Hepatocyte (in vitro differentiated cells): Measurements from ENCODE around the gene GON4L. TPM values are rescaled to one million over a fixed set of nuclear protein-coding genes. Genes with fewer than 3 reads are reported as not detected.

ENCODE experiments used
- DNase-seq: peaks from one replicate; pipeline ENCODE4 v3.0.0-alpha.2; 2016; ENCODE audit warnings: low spot score
- H2AFZ ChIP-seq: fragments of 200-600 bp; sonication (generic); 2 replicates; pipeline ENCODE4 v1.6.0; 2016; ENCODE audit warnings: antibody characterized with exemption, mild to moderate bottlenecking
- H3K27ac ChIP-seq: fragments of 200-600 bp; sonication (generic); 2 replicates; pipeline ENCODE4 v1.5.1; 2016; ENCODE audit warnings: mild to moderate bottlenecking
- H3K27me3 ChIP-seq: fragments of 200-600 bp; sonication (generic); 2 replicates; pipeline ENCODE4 v1.6.1; 2016
- H3K36me3 ChIP-seq: fragments of 200-600 bp; sonication (generic); replicated peaks from 2 replicates; pipeline ENCODE4 v1.5.1; 2016; ENCODE audit warnings: low read depth; ENCODE audit not compliant: insufficient read depth
- H3K4me1 ChIP-seq: fragments of 200-600 bp; sonication (generic); 2 replicates; pipeline ENCODE4 v1.5.1; 2016; ENCODE audit warnings: mild to moderate bottlenecking, moderate library complexity; ENCODE audit not compliant: insufficient read depth
- H3K4me2 ChIP-seq: fragments of 200-600 bp; sonication (generic); 2 replicates; pipeline ENCODE4 v1.6.0; 2016
- H3K4me3 ChIP-seq: fragments of 200-600 bp; sonication (generic); 2 replicates; pipeline ENCODE4 v1.5.1; 2016; ENCODE audit warnings: mild to moderate bottlenecking
- H3K79me2 ChIP-seq: fragments of 200-600 bp; sonication (generic); 2 replicates; pipeline ENCODE4 v1.6.0; 2017; ENCODE audit warnings: mild to moderate bottlenecking
- H3K9me2 ChIP-seq: fragments of 200-600 bp; sonication (generic); replicated peaks from 2 replicates; pipeline ENCODE4 v1.6.0; 2017; ENCODE audit warnings: mild to moderate bottlenecking; ENCODE audit not compliant: insufficient read depth
- H3K9me3 ChIP-seq: fragments of 200-600 bp; sonication (generic); 2 replicates; pipeline ENCODE4 v1.5.1; 2016; ENCODE audit warnings: low read depth, mild to moderate bottlenecking
- H4K20me1 ChIP-seq: fragments of 200-600 bp; sonication (generic); 2 replicates; pipeline ENCODE4 v1.6.0; 2016; ENCODE audit warnings: mild to moderate bottlenecking; ENCODE audit not compliant: insufficient read depth, poor library complexity, severe bottlenecking
- EZH2 ChIP-seq: fragments of 200-600 bp; sonication (generic); IDR thresholded peaks from 2 replicates; pipeline ENCODE4 v1.6.1; 2016; ENCODE audit warnings: antibody characterized with exemption, mild to moderate bottlenecking, borderline replicate concordance
- EZH2phosphoT487 ChIP-seq: fragments of 200-600 bp; sonication (generic); IDR thresholded peaks from one replicate; pipeline ENCODE4 v1.6.1; 2018; ENCODE audit warnings: antibody characterized with exemption, mild to moderate bottlenecking, low read depth, moderate library complexity; ENCODE audit not compliant: unreplicated experiment, severe bottlenecking
- WGBS: methylation state at CpG from one replicate; pipeline ENCODE4 v1.1.6; 2016; ENCODE audit warnings: low lambda C conversion rate; ENCODE audit errors: missing lambda C conversion rate; 5-methylcytosine and 5-hydroxymethylcytosine counted together
- polyA plus RNA-seq: library from polyadenylated mRNA; unstranded; fragments of >200 nt; fragmentation: Nextera tagmentation; extraction: Ambion mirVana; gene quantifications from 2 replicates; pipeline ENCODE4 v1.2.1, GENCODE V29; 2016
- total RNA-seq: library from RNA; depleted of rRNA; stranded (reverse); fragments of >200 nt; gene quantifications from 2 replicates; pipeline ENCODE4 v1.2.3, GENCODE V29; 2014
- TF ChIP-seq, protein P1 (sequence below): fragments of 200-600 bp; sonication (generic); IDR thresholded peaks from 2 replicates; pipeline ENCODE4 v1.5.1; 2016; ENCODE audit warnings: antibody characterized with exemption, mild to moderate bottlenecking; ENCODE audit not compliant: poor library complexity

Gene GON4L
- total and polyA plus RNA-seq, 2 experiments from 2014 or later: 20.8 to 33.3 TPM

DNA sequence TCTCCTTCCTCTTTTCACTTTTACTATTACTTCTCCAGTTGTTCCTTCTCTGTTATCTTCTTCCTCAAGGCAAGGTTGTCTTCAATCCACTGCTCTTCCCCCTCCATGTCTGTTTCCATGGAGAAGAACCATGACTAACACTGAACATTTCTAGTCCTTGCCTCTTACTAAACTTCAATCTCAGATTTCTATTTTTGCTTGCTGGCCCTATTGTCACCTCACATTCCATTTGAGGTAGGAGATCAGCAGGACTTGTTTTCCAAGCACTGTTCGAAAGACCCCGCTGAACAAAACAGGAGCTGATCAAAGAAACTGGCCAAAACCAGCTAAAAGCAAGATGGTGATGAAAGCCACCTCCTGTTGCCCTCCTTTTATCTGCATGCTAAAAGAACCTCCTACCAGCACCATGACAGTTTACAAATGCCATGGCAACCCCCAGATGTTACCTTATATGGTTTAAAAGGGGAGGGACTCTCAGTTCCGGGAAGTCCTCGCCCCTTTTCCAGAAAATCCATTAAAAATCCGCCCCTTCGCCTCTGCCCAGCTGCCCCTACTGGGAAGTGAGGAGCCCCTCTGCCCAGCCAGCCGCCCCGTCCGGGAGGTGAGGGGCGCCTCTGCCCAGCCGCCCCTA, 22.6 kb downstream of the GON4L start:
- no peak overlapping the region for H3K4me2 ChIP-seq
- no peak overlapping the region for H2AFZ ChIP-seq
- no peaks in the 10 kb centered on the region for H3K36me3 ChIP-seq
- H3K4me1 ChIP-seq: no peaks in the 10 kb centered on the region
- H3K4me3 ChIP-seq: no peak overlapping the region
- H3K79me2 ChIP-seq: peaks cover 45% of the 10 kb centered on the region
- no peak for DNase-seq
- no peaks in the 10 kb centered on the region for H3K27me3 ChIP-seq
- H3K9me2 ChIP-seq: no peaks in the 10 kb centered on the region
- no peaks in the 10 kb centered on the region for H3K9me3 ChIP-seq
- H4K20me1 ChIP-seq: no peaks in the 10 kb centered on the region
- H3K27ac ChIP-seq: no peak overlapping the region
- WGBS: 97% methylated on average over 8 of the region's 11 CpGs
- TF ChIP-seq EZH2phosphoT487: no peak

DNA sequence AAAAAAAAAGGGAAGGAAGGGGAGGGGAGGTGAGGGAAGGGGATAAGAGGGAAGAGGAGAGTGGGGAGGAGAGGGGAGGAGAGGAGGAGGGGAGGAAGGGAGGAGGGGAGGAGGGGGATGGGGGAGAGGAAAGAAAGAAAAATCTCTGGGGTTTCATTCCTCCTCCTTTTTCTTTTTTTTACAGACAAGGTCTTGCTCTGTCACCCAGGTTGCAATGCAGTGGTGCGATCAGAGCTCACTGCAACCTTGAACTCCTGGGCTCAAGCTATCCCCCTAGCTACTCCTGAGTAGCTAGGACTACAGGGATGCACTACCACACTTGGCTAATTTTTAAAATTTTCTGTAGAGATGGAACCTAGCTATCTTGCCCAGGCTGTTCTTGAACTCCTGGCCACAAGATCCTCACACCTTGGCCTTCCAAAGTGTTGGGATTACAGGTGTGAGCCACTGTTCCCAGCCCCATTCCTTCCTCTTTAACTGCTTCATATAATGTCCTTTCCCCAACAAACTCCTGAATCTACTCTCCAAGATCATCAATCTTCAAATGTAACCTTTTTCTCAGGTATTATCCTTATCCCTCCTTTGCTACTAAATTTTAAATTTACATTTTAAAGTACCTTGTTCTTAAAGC, 23.2 kb downstream of the GON4L start:
- Histone ChIP-seq H3K79me2 (peaks cover 39% of the 10 kb centered on the region), H3K4me2 (no peak overlapping the region), H3K4me1 (no peaks in the 10 kb centered on the region), H2AFZ (no peak overlapping the region), H3K4me3 (no peak overlapping the region), H3K9me2 (no peaks in the 10 kb centered on the region), H3K27me3 (no peaks in the 10 kb centered on the region), H3K9me3 (no peaks in the 10 kb centered on the region), H3K36me3 (no peaks in the 10 kb centered on the region), H3K27ac (no peak overlapping the region), H4K20me1 (no peaks in the 10 kb centered on the region)
- no peak for DNase-seq
- 100% methylated on average over 1 of the region's 1 CpG for WGBS
- TF ChIP-seq EZH2phosphoT487 (no peak), EZH2 (no peak)
- TF ChIP-seq, protein P1, sequence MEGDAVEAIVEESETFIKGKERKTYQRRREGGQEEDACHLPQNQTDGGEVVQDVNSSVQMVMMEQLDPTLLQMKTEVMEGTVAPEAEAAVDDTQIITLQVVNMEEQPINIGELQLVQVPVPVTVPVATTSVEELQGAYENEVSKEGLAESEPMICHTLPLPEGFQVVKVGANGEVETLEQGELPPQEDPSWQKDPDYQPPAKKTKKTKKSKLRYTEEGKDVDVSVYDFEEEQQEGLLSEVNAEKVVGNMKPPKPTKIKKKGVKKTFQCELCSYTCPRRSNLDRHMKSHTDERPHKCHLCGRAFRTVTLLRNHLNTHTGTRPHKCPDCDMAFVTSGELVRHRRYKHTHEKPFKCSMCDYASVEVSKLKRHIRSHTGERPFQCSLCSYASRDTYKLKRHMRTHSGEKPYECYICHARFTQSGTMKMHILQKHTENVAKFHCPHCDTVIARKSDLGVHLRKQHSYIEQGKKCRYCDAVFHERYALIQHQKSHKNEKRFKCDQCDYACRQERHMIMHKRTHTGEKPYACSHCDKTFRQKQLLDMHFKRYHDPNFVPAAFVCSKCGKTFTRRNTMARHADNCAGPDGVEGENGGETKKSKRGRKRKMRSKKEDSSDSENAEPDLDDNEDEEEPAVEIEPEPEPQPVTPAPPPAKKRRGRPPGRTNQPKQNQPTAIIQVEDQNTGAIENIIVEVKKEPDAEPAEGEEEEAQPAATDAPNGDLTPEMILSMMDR: no peak

DNA sequence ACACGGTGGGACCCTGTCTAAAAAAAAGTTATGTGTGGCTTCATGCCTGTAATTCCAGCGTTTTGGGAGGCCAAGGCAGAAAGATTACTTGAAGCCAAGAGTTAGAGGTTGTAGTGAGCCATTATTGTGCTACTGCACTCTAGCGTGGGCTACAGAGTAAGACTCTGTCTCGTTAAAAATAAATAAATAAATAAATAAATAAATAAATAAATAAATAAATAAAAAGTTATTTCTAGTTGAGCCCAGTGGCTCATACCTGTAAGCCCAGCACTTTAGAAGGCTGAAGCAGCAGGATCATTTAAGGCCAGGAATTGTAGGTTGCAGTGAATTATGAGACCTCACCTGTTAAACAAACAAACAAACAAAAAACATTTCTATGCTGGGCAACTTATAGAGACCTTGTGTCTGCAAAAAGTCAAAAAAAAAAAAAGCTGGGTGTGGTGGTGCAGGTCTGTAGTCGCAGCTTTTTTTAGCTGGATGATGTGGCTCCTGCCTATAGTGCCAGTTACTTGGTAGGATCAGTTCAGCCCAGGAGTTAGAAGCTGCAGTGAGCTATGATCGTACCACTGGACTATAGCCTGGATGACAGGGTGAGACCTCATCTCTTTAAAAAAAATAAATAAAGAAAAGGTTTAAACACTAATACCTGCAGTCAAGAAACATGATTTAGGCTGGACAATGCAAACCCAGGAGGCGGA, 25.6 kb downstream of the GON4L start:
- WGBS: 97% methylated on average over 7 of the region's 7 CpGs
- no peak overlapping the region for H3K4me3 ChIP-seq

More for the DNA sequence above, 25.6 kb downstream of the GON4L start:
- H3K79me2 ChIP-seq: peaks cover 17% of the 10 kb centered on the region
- TF ChIP-seq EZH2 (no peak), EZH2phosphoT487 (no peak)
- TF ChIP-seq, protein P1: no peak
- no peak overlapping the region for H3K27ac ChIP-seq
- no peaks in the 10 kb centered on the region for H3K9me3 ChIP-seq
- no peaks in the 10 kb centered on the region for H3K36me3 ChIP-seq
- H3K27me3 ChIP-seq: no peaks in the 10 kb centered on the region
- H2AFZ ChIP-seq: no peak overlapping the region
- no peak overlapping the region for H3K4me2 ChIP-seq
- no peaks in the 10 kb centered on the region for H3K9me2 ChIP-seq
- no peaks in the 10 kb centered on the region for H4K20me1 ChIP-seq
- no peaks in the 10 kb centered on the region for H3K4me1 ChIP-seq
- no peak for DNase-seq
